Stomach smooth muscle (tissue), 2 donors: ENCODE data around the gene CCNE1.

Experiments used
- H3K27ac ChIP-seq: one replicate; pipeline ENCODE4 v1.7.0; 2013; ENCODE audit warnings: mild to moderate bottlenecking, low read length, inconsistent platforms
- H3K27me3 ChIP-seq, 2 donors: one replicate each; pipeline ENCODE4 v1.7.0; 2013; ENCODE audit warnings: low read length in 2 of 2; ENCODE audit not compliant: insufficient read depth in 2 of 2, control insufficient read depth in 1 of 2
- H3K36me3 ChIP-seq, 2 donors: one replicate each; pipeline ENCODE4 v1.7.0; 2013; ENCODE audit warnings: low read length in 2 of 2; ENCODE audit not compliant: control insufficient read depth in 2 of 2, insufficient read depth in 2 of 2
- H3K4me1 ChIP-seq: one replicate; pipeline ENCODE4 v1.7.0; 2013; ENCODE audit warnings: low read length; ENCODE audit not compliant: control insufficient read depth, insufficient read depth
- H3K4me3 ChIP-seq, 2 donors: one replicate each; pipeline ENCODE4 v1.7.0; 2013; ENCODE audit warnings: low read length in 2 of 2
- H3K9ac ChIP-seq, 2 donors: one replicate each; pipeline ENCODE4 v1.7.0; 2013; ENCODE audit warnings: low read length in 2 of 2, mild to moderate bottlenecking in 1 of 2
- H3K9me3 ChIP-seq, 2 donors: one replicate each; pipeline ENCODE4 v1.7.0; 2013; ENCODE audit warnings: low read length in 2 of 2; ENCODE audit not compliant: control insufficient read depth in 2 of 2
- donor health status: healthy.
- donor health status: Pancreatic carcinoma.

CCNE1 gene

DNA sequence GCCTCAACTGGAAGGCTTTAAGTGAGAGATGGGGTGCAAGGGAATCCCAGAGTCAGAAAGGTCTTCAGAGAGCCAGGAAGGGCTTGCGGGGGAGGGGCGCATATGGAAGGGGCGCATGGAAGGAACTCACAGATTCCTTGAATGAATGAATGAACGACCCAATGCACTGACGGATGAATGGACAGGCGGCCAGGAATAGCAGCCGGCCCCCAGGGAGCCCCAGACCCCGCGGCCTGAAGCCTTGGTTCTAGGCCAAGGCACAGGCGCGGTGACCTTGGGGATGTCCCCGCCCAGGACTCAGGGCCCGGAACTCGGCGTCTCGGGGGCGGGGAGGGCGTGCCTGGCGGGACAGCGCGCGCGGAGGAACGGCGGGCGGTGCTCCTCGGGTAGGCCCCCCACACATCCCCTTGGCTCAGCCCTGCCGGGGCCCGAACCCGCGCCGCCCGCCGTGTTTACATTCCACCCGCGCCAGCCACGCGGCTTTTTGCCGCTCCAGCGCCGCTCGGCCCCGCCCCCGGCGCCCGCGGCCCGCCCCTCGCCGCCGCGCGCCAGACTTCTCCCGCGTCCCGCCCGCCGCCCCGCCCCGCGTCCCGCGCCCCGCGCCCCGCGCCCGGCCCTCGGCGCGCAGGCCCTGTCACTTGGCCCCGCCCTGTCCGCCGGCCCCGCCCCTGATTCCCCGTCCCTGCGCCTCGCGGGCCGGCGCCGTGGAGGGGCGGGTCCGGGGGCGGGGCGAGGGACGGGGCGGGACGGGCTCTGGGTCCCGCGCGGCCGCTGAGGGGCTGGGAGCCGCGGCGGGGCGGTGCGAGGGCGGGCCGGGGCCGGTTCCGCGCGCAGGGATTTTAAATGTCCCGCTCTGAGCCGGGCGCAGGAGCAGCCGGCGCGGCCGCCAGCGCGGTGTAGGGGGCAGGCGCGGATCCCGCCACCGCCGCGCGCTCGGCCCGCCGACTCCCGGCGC is at the start of gene CCNE1:
Gene CCNE1 (plus strand): TSS at position 867 of the 955 bp plus-strand sequence. CDS start 565 bp downstream, outside the sequence.
- Histone ChIP-seq H3K27me3 (no peaks in the 10 kb centered on the region), H3K36me3 (no peaks in the 10 kb centered on the region), H3K4me1 (peaks cover 10% of the 10 kb centered on the region), H3K9ac (peak within 1 kb of the TSS; percentile 28 to 42), H3K9me3 (no peaks in the 10 kb centered on the region), H3K4me3 (peak within 1 kb of the TSS; percentile 31 to 69), H3K27ac (no peak within 1 kb of the TSS)

DNA sequence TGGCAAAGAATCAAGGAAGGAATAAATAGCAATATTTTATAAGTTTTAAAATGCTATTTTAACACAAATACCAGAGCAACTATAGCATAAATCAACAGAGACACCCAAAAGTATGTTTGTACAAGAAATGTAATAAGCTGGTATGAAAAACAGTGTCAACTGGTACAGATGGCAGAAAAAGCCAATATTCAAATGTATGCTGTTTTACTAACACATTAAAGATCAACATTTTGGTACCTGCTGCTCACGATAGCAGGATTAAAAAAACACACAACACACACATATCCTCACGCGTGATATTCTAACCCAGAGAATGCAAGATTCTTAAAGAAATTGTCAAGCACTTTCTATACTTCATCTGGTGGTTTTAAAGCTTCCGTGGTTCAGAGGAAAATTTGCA is 48.6 kb upstream of the CCNE1 start:
- Histone ChIP-seq H3K4me3 (no peak overlapping the region), H3K27ac (no peak overlapping the region), H3K27me3 (peaks cover 0 to 6% of the 10 kb centered on the region in 2 donors), H3K4me1 (no peaks in the 10 kb centered on the region), H3K36me3 (no peaks in the 10 kb centered on the region), H3K9me3 (no peaks in the 10 kb centered on the region), H3K9ac (no peak overlapping the region)

- Histone ChIP-seq H3K4me3 (no peak overlapping the region), H3K27ac (no peak overlapping the region), H3K4me1 (no peaks in the 10 kb centered on the region), H3K9ac (no peak overlapping the region), H3K9me3 (no peaks in the 10 kb centered on the region), H3K36me3 (no peaks in the 10 kb centered on the region), H3K27me3 (peaks cover 0 to 4% of the 10 kb centered on the region in 2 donors)
Observed at GRCh38 chr19:29764361-29764760, 47.4 kb upstream of the CCNE1 start.

DNA sequence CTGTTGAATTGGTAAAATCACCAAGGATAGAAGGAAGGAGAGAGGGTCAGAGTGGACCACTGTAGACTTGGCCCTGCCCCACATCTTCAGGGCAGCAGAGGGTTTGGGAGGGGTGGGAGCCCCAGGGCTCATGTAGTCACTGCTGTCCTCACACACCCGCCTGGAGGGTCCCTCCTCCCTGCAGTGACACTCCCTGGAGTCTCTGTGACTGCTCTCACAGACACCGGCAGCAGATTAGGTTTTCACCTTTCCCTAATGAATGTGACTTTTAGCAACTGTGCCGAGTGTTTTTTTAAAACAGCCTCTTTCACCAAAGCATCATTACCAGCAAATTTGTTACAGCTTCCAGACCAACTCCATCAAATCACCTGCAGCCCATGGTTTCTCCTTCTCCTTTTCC is 45.7 kb upstream of the CCNE1 start:
- Histone ChIP-seq H3K9me3 (no peaks in the 10 kb centered on the region), H3K36me3 (no peaks in the 10 kb centered on the region), H3K4me3 (no peak overlapping the region), H3K27me3 (peaks cover 0 to 2% of the 10 kb centered on the region in 2 donors), H3K9ac (no peak overlapping the region), H3K4me1 (no peaks in the 10 kb centered on the region), H3K27ac (no peak overlapping the region)

- no peaks in the 10 kb centered on the region for H3K4me1 ChIP-seq
- H3K27ac ChIP-seq, result no peak overlapping the region
- H3K27me3 ChIP-seq, result no peaks in the 10 kb centered on the region
- H3K9ac ChIP-seq, result no peak overlapping the region
- H3K9me3 ChIP-seq, result no peaks in the 10 kb centered on the region
- no peak overlapping the region for H3K4me3 ChIP-seq
- H3K36me3 ChIP-seq, result no peaks in the 10 kb centered on the region
Observed at GRCh38 chr19:29767039-29767735, 44.6 kb upstream of the CCNE1 start.

- no peak overlapping the region for H3K27ac ChIP-seq
- H3K9ac ChIP-seq, result no peak overlapping the region
- H3K4me3 ChIP-seq, result no peak overlapping the region
- H3K4me1 ChIP-seq, result no peaks in the 10 kb centered on the region
- no peaks in the 10 kb centered on the region for H3K9me3 ChIP-seq
- no peaks in the 10 kb centered on the region for H3K27me3 ChIP-seq
- no peaks in the 10 kb centered on the region for H3K36me3 ChIP-seq
Observed at GRCh38 chr19:29768166-29768565, 43.6 kb upstream of the CCNE1 start.

- no peak overlapping the region for H3K4me3 ChIP-seq
Observed at GRCh38 chr19:29769997-29770396, 41.8 kb upstream of the CCNE1 start.

DNA sequence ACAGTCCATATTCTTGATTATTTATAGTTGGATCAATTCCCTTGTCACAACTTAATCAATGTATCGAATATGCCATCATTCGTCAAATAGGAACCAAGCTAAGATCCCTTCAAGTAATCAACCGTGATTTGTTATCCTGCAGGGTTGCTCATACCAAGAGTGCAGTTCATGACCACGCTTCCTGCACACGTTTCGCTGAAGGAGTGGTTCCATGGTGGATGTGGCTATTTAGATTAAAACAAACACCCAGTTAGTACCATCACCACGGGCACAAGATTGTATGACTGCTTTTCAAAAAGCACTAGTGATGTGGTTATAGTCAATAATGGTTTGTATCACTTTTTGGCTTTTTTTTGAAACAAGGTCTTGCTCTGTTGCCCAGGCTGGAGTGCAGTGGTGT is 41.1 kb upstream of the CCNE1 start:
- H3K4me3 ChIP-seq, result no peak overlapping the region
- no peaks in the 10 kb centered on the region for H3K9me3 ChIP-seq
- no peak overlapping the region for H3K9ac ChIP-seq
- no peaks in the 10 kb centered on the region for H3K4me1 ChIP-seq
- peaks cover 0 to 2% of the 10 kb centered on the region in 2 donors for H3K27me3 ChIP-seq
- H3K27ac ChIP-seq, result no peak overlapping the region
- no peaks in the 10 kb centered on the region for H3K36me3 ChIP-seq

More at GRCh38 chr19:29769997-29770396, 41.8 kb upstream of the CCNE1 start:
- H3K9me3 ChIP-seq, result no peaks in the 10 kb centered on the region
- H3K4me1 ChIP-seq, result no peaks in the 10 kb centered on the region
- no peak overlapping the region for H3K9ac ChIP-seq
- H3K27me3 ChIP-seq, result no peaks in the 10 kb centered on the region
- H3K36me3 ChIP-seq, result no peaks in the 10 kb centered on the region
- H3K27ac ChIP-seq, result no peak overlapping the region

DNA sequence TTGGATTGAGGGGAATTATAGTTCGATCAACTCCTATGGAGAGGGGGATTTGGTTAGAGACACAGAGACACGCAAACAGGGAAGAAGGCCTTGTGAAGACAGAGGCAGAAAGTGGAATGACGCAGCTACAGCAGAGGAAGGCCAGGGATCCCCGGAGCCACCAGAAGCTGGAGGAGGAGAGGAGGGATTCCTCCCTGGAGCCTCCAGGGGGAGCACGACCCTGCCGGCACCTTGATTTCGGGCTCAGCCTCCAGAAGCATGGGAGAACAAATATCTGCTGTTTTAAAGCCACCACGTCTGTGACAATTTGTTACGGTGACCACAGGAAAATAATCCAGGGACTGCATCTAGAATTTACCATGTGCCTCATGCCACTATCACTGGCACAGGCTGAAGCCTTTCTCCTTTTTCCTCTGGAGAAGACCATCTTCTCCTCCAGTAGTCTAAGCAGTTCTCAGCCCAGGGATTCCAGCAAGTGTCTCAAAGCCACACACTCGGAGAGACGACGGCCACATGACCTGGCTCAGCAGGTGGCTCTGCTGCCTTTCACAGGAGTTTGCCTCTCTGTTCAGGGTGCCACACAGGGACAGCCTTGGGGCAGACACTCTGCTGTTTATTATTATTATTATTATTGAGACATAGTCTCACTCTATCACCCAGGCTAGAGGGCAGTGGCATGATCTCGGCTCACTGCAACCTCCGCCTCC is 39.9 kb upstream of the CCNE1 start:
- no peak overlapping the region for H3K9ac ChIP-seq
- no peaks in the 10 kb centered on the region for H3K4me1 ChIP-seq
- H3K27ac ChIP-seq, result no peak overlapping the region
- peaks cover 0 to 5% of the 10 kb centered on the region in 2 donors for H3K27me3 ChIP-seq
- no peaks in the 10 kb centered on the region for H3K36me3 ChIP-seq
- H3K9me3 ChIP-seq, result no peaks in the 10 kb centered on the region
- H3K4me3 ChIP-seq, result no peak overlapping the region

DNA sequence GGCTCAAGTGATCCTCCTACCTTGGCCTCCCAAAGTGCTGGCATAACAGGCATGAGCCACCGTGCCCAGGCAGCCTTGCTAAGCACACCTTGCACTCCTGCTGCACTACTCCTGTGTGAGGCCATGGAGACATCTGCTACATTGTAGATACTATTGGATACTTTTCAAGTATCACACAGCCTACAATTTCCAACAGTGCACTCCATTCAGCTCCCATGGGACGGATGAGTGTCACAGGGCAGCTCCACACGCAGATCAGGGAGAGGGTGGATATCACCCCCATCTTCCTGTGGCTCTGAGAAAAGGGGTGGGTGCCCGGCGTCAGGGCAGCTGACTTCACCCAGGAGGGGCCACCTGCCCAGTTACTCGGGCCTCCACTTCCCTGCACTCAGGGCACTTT is 39.1 kb upstream of the CCNE1 start:
- Histone ChIP-seq H3K27ac (no peak overlapping the region), H3K4me3 (no peak overlapping the region), H3K36me3 (no peaks in the 10 kb centered on the region), H3K9ac (no peak overlapping the region), H3K27me3 (peaks cover 0 to 5% of the 10 kb centered on the region in 2 donors), H3K9me3 (no peaks in the 10 kb centered on the region), H3K4me1 (no peaks in the 10 kb centered on the region)
